SKM-1 treated with dmso at 0.1 percent for 144 hours (cell line): ENCODE measurements around the gene AGMO.

ENCODE experiments used
- DNase-seq: peaks from one replicate; lab custom pipeline; 2025; ENCODE audit not compliant: unreplicated experiment; lab: John Stamatoyannopoulos, UW

The AGMO gene

GRCh38 chr7:15402436-15403136 is 159.2 kb downstream of the AGMO start:
- no peak for DNase-seq

- DNase-seq: no peak
Measured at GRCh38 chr7:15400440-15400839, 161.4 kb downstream of the AGMO start.

- DNase-seq: no peak
Measured at GRCh38 chr7:15399441-15399840, 162.4 kb downstream of the AGMO start.

- no peak for DNase-seq
Measured at GRCh38 chr7:15397922-15398760, 163.7 kb downstream of the AGMO start.

GRCh38 chr7:15397159-15397550 is 164.7 kb downstream of the AGMO start:
- no peak for DNase-seq

GRCh38 chr7:15396210-15397158 is 165.3 kb downstream of the AGMO start:
- no peak for DNase-seq

GRCh38 chr7:15389073-15389472 is 172.7 kb downstream of the AGMO start:
- DNase-seq: no peak

GRCh38 chr7:15378494-15379145 is 183.2 kb downstream of the AGMO start:
- DNase-seq: no peak

- DNase-seq: no peak
Measured at GRCh38 chr7:15376600-15376999, 185.2 kb downstream of the AGMO start.

GRCh38 chr7:15370441-15370840 is 191.4 kb downstream of the AGMO start:
- no peak for DNase-seq

GRCh38 chr7:15368653-15369052 is 193.2 kb downstream of the AGMO start:
- DNase-seq: no peak

GRCh38 chr7:15367897-15368296 is 193.9 kb downstream of the AGMO start:
- no peak for DNase-seq

- DNase-seq: no peak
Measured at GRCh38 chr7:15358112-15358511, 203.7 kb downstream of the AGMO start.

- DNase-seq: no peak
Measured at GRCh38 chr7:15352421-15353206, 209.2 kb downstream of the AGMO start.

GRCh38 chr7:15345216-15345615 is 216.6 kb downstream of the AGMO start:
- no peak for DNase-seq

GRCh38 chr7:15341817-15342216 is 220.0 kb downstream of the AGMO start:
- DNase-seq: no peak

GRCh38 chr7:15336146-15336545 is 225.7 kb downstream of the AGMO start:
- DNase-seq: no peak

- DNase-seq: no peak
Measured at GRCh38 chr7:15335390-15335789, 226.4 kb downstream of the AGMO start.

GRCh38 chr7:15334536-15335263 is 227.1 kb downstream of the AGMO start:
- DNase-seq: no peak
